SK-N-DZ (cell line): ENCODE measurements around the gene PACRGL.
A peak's percentile ranks its signal among the peaks of the same experiment; 100 is the strongest.
"Not testable (repeated sequence)": the region's sequence is repeated elsewhere in the genome, so short reads cannot be mapped to it uniquely, and the experiment has no call there.

ENCODE experiments used
- DNase-seq: peaks from one replicate; pipeline ENCODE4 v3.0.0-alpha.2; 2015; ENCODE audit warnings: low spot score

PACRGL gene

GRCh38 chr4:20723019-20723418 lies 22.8 kb downstream of the PACRGL start:
- no peak for DNase-seq

GRCh38 chr4:20723463-20723862 lies 23.2 kb downstream of the PACRGL start:
- no peak for DNase-seq

- no peak for DNase-seq
Measured at GRCh38 chr4:20724915-20725314, 24.7 kb downstream of the PACRGL start.

GRCh38 chr4:20735931-20736330 lies 35.7 kb downstream of the PACRGL start:
- no peak for DNase-seq

- DNase-seq = not testable (repeated sequence)
Measured at GRCh38 chr4:20746000-20746399, 45.7 kb downstream of the PACRGL start.

- no peak for DNase-seq
Measured at GRCh38 chr4:20752641-20753040, 52.4 kb downstream of the PACRGL start.

- no peak for DNase-seq
Measured at GRCh38 chr4:20754036-20754435, 53.8 kb downstream of the PACRGL start.

- DNase-seq = no peak
Measured at GRCh38 chr4:20760053-20760452, 59.8 kb downstream of the PACRGL start.

GRCh38 chr4:20761382-20761781 lies 61.1 kb downstream of the PACRGL start:
- no peak for DNase-seq

GRCh38 chr4:20761826-20762225 lies 61.6 kb downstream of the PACRGL start:
- no peak for DNase-seq

- DNase-seq = no peak
Measured at GRCh38 chr4:20764366-20764992, 64.2 kb downstream of the PACRGL start.

GRCh38 chr4:20773144-20773997 lies 73.1 kb downstream of the PACRGL start:
- peak; percentile 62 for DNase-seq

- no peak for DNase-seq
Measured at GRCh38 chr4:20778896-20779295, 78.6 kb downstream of the PACRGL start.

GRCh38 chr4:20783134-20783533 lies 82.9 kb downstream of the PACRGL start:
- not testable (repeated sequence) for DNase-seq

GRCh38 chr4:20787940-20788665 lies 87.8 kb downstream of the PACRGL start:
- no peak for DNase-seq
